CD4-positive, alpha-beta T cell (primary cell): ENCODE results near the gene OCRL. TPM values are rescaled to one million over a fixed set of nuclear protein-coding genes. Genes with fewer than 3 reads are reported as not detected.

Experiments used
- ATAC-seq: fragments of 200-7000 bp; cut with Tn5 transposase; one replicate; pipeline ENCODE4 v1.10.0; 2022; ENCODE audit warnings: mild to moderate bottlenecking; ENCODE audit not compliant: poor library complexity
- CTCF ChIA-PET: fragments of 350-600 bp; sonication (Branson Sonifier 250); formaldehyde crosslinking; loops from one replicate; lab custom pipeline; 2021; ENCODE audit warnings: antibody characterized with exemption, inconsistent platforms; lab: Charles Lee
- POLR2A ChIA-PET: fragments of 350-600 bp; sonication (Branson Sonifier 250); formaldehyde crosslinking; loops from one replicate; lab custom pipeline; 2021; ENCODE audit warnings: antibody characterized with exemption, inconsistent platforms; lab: Charles Lee
- DNase-seq, 14 experiments: peaks; one replicate each; pipeline ENCODE4 v3.0.0-alpha.2; 2013 to 2020; ENCODE audit warnings: mixed read lengths in 2 of 14
- H3K27ac ChIP-seq, 2 donors: one replicate each; pipeline versions ENCODE4 v1.5.1 to v1.7.0; 2013; ENCODE audit warnings: low read length in 2 of 2, low read depth in 1 of 2, mild to moderate bottlenecking in 1 of 2
- H3K27me3 ChIP-seq, 2 experiments: 1 replicate in 1 of 2; 2 replicates in 1 of 2; pipeline versions ENCODE4 v1.6.1 to v1.7.0; 2013; ENCODE audit warnings: low read length in 2 of 2, control low read depth in 1 of 2, mild to moderate bottlenecking in 1 of 2, moderate library complexity in 1 of 2; ENCODE audit not compliant: insufficient read depth in 2 of 2, control insufficient read depth in 1 of 2
- H3K36me3 ChIP-seq: one replicate; pipeline ENCODE4 v1.6.1; 2013; ENCODE audit warnings: low read length, control low read depth; ENCODE audit not compliant: insufficient read depth
- H3K4me1 ChIP-seq: one replicate; pipeline ENCODE4 v1.6.1; 2013; ENCODE audit warnings: low read length, control low read depth; ENCODE audit not compliant: insufficient read depth
- H3K4me3 ChIP-seq: one replicate; pipeline ENCODE4 v1.5.1; 2013; ENCODE audit warnings: mild to moderate bottlenecking, low read length, moderate library complexity
- H3K9me3 ChIP-seq, 2 experiments: 1 replicate in 1 of 2; 2 replicates in 1 of 2; pipeline versions ENCODE4 v1.6.1 to v1.7.0; 2013; ENCODE audit warnings: low read length in 2 of 2, mild to moderate bottlenecking in 2 of 2, control low read depth in 1 of 2, moderate library complexity in 1 of 2; ENCODE audit not compliant: control insufficient read depth in 1 of 2, insufficient read depth in 1 of 2
- H3K27ac Mint-ChIP-seq: one replicate; pipeline ENCODE4 v1.8.0; 2020; ENCODE audit warnings: mixed read lengths
- H3K27me3 Mint-ChIP-seq: one replicate; pipeline ENCODE4 v1.8.0; 2021; ENCODE audit warnings: mixed read lengths
- H3K36me3 Mint-ChIP-seq: one replicate; pipeline ENCODE4 v1.8.0; 2021; ENCODE audit warnings: low read depth, mixed read lengths
- H3K4me1 Mint-ChIP-seq: one replicate; pipeline ENCODE4 v1.8.0; 2021; ENCODE audit warnings: low read depth, mixed read lengths
- H3K4me3 Mint-ChIP-seq: one replicate; pipeline ENCODE4 v1.8.0; 2020; ENCODE audit warnings: mild to moderate bottlenecking, mixed read lengths
- H3K9me3 Mint-ChIP-seq: one replicate; pipeline ENCODE4 v1.8.0; 2020; ENCODE audit warnings: mixed read lengths
- intact Hi-C, 2 experiments: fragments of 100-400 bp; cut with DNase I in 1 of 2; cut with micrococcal nuclease in 1 of 2; formaldehyde crosslinking; loops; one replicate each; pipeline versions ENCODE4 v1.15.1 to v1.9.0; 2023 to 2025; cut with DNase I, micrococcal nuclease
- total RNA-seq, 174 experiments: library from RNA in 2 of 174; stranded (reverse) in 2 of 174; gene quantifications; one replicate each; pipeline ENCODE4 v1.2.3 and lab custom pipeline; 2021 to 2026
- TF ChIP-seq, protein P1 (sequence below): fragments of 200-600 bp; IDR thresholded peaks from one replicate; pipeline ENCODE4 v1.8.0; 2022; ENCODE audit warnings: antibody characterized with exemption, mild to moderate bottlenecking

OCRL gene
- total RNA-seq, 2 experiments from 2014 or later = 4.0 to 4.1 TPM

DNA sequence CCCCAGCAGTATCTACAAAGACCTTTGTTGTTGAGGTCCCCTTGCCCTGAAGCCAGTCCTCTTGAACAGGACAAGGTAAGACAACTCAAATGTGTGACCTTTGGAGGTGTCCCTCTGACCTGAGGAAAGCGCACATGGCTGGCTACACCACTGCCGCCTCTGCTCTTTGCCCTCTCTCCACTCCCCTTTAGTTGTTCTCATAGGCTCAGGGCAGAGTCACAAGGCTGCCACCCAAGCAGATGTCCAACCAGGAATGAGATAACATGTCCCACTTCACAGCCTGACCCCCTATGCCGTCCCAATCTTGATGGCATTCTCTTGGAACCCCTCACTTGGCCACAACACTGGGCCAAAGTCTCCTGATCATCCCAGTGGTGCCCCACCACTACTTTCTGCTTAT, 68.4 kb downstream of the OCRL start:
- Histone ChIP-seq H3K9me3 (no peaks in the 10 kb centered on the region), H3K4me1 (peaks cover 25% of the 10 kb centered on the region), H3K4me3 (no peak overlapping the region), H3K27ac (no peak overlapping the region), H3K27me3 (no peaks in the 10 kb centered on the region), H3K36me3 (no peaks in the 10 kb centered on the region)
- peaks cover 22% of the 10 kb centered on the region for H3K4me1 Mint-ChIP-seq
- H3K4me3 Mint-ChIP-seq = no peak overlapping the region
- no peaks in the 10 kb centered on the region for H3K9me3 Mint-ChIP-seq
- CTCF ChIA-PET = no interaction called here
- intact Hi-C loops = loop anchor here (5.0 to 10.0 kb wide), 3 partner anchors 299 to 1306 kb away; partner anchors contain the start of gene UTP14A (in 2 of the 2)
- POLR2A ChIA-PET = no interaction called here
- no peak for DNase-seq
- H3K36me3 Mint-ChIP-seq = no peaks in the 10 kb centered on the region
- H3K27me3 Mint-ChIP-seq = no peaks in the 10 kb centered on the region
- no peak for ATAC-seq
- TF ChIP-seq, protein P1, sequence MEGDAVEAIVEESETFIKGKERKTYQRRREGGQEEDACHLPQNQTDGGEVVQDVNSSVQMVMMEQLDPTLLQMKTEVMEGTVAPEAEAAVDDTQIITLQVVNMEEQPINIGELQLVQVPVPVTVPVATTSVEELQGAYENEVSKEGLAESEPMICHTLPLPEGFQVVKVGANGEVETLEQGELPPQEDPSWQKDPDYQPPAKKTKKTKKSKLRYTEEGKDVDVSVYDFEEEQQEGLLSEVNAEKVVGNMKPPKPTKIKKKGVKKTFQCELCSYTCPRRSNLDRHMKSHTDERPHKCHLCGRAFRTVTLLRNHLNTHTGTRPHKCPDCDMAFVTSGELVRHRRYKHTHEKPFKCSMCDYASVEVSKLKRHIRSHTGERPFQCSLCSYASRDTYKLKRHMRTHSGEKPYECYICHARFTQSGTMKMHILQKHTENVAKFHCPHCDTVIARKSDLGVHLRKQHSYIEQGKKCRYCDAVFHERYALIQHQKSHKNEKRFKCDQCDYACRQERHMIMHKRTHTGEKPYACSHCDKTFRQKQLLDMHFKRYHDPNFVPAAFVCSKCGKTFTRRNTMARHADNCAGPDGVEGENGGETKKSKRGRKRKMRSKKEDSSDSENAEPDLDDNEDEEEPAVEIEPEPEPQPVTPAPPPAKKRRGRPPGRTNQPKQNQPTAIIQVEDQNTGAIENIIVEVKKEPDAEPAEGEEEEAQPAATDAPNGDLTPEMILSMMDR = no peak
- no peak overlapping the region for H3K27ac Mint-ChIP-seq

DNA sequence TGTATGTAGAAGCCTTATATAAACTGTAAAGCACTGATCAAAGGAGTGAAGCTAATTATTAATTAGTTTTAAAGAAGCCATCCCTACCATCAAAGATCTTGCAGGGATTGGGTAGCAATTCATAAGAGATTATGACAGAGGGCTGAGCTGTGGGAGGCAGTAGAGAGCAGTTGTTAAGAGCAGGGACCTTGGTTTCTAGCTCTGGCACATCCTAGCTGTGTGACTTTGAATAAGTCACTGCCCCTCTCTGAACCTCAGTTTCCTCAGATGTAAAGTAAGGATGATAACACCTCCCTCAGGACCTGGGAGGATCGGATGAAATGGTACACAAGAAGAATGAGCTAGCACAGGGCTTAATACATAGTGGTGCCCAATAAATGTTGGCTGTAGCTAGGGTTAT, 69.3 kb downstream of the OCRL start:
- Mint-ChIP-seq H3K4me3 (no peak overlapping the region), H3K36me3 (no peaks in the 10 kb centered on the region), H3K27ac (no peak overlapping the region), H3K4me1 (peaks cover 18% of the 10 kb centered on the region), H3K9me3 (no peaks in the 10 kb centered on the region), H3K27me3 (no peaks in the 10 kb centered on the region)
- Histone ChIP-seq H3K4me3 (no peak overlapping the region), H3K27ac (no peak overlapping the region), H3K4me1 (peaks cover 16% of the 10 kb centered on the region), H3K27me3 (no peaks in the 10 kb centered on the region), H3K9me3 (no peaks in the 10 kb centered on the region), H3K36me3 (no peaks in the 10 kb centered on the region)
- DNase-seq (no peak), ATAC-seq (no peak)
- TF ChIP-seq, protein P1 = no peak
- CTCF ChIA-PET = no interaction called here
- intact Hi-C loops = loop anchor here (5.0 to 10.0 kb wide), 3 partner anchors 298 to 1305 kb away; partner anchors contain the start of gene UTP14A (in 2 of the 2)
- POLR2A ChIA-PET = no interaction called here

DNA sequence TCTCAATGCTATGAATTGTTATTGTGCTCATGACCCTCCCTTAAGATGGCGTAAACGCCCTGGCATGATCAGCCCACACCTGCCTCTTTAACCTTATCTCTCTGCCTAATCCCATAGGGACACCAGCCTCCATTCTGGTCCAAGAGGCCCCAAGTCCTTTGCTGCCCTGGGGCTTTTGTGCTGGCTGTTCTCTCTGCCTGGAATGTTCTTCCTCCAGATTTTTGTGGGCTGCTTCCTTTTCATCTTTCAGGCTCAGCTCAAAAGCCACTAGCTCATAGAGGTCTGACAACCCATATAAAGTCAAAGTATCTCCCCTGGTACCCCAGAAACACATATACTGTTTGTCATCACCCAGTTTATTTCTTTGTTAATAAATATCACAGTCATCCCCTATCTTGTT, 72.3 kb downstream of the OCRL start:
- Mint-ChIP-seq H3K27me3 (no peaks in the 10 kb centered on the region), H3K36me3 (no peaks in the 10 kb centered on the region), H3K27ac (no peak overlapping the region), H3K9me3 (no peaks in the 10 kb centered on the region), H3K4me3 (no peak overlapping the region), H3K4me1 (peaks cover 5% of the 10 kb centered on the region)
- DNase-seq (no peak), ATAC-seq (no peak)
- Histone ChIP-seq H3K9me3 (no peaks in the 10 kb centered on the region), H3K27ac (no peak overlapping the region), H3K27me3 (no peaks in the 10 kb centered on the region), H3K4me3 (no peak overlapping the region), H3K4me1 (no peaks in the 10 kb centered on the region), H3K36me3 (no peaks in the 10 kb centered on the region)
- intact Hi-C loops = no loop called here
- POLR2A ChIA-PET = no interaction called here
- TF ChIP-seq, protein P1 = no peak
- CTCF ChIA-PET = no interaction called here
